Central memory CD8-positive, alpha-beta T cell (primary cell): ENCODE results near the gene OGA.

ENCODE experiments used
- ATAC-seq: fragments of 150-1000 bp; cut with Tn5 transposase; replicated peaks from 2 replicates; pipeline ENCODE4 v1.10.0; 2022; ENCODE audit warnings: mild to moderate bottlenecking, moderate FRiP score, moderate number of reproducible peaks; ENCODE audit not compliant: poor library complexity, severe bottlenecking; ENCODE audit errors: extremely low read depth
- DNase-seq, 2 donors: peaks; one replicate each; pipeline ENCODE4 v3.0.0; 2021; ENCODE audit warnings: low spot score in 2 of 2
- H3K27ac Mint-ChIP-seq: one replicate; pipeline ENCODE4 v1.8.0; 2022; ENCODE audit warnings: low read depth, mild to moderate bottlenecking, moderate library complexity, mixed read lengths
- H3K27me3 Mint-ChIP-seq: one replicate; pipeline ENCODE4 v1.8.0; 2022; ENCODE audit warnings: mixed read lengths
- H3K36me3 Mint-ChIP-seq: one replicate; pipeline ENCODE4 v1.8.0; 2022; ENCODE audit warnings: mild to moderate bottlenecking, moderate library complexity, mixed read lengths; ENCODE audit not compliant: insufficient read depth
- H3K4me1 Mint-ChIP-seq: one replicate; pipeline ENCODE4 v1.8.0; 2022; ENCODE audit warnings: mixed read lengths
- H3K4me3 Mint-ChIP-seq: one replicate; pipeline ENCODE4 v1.8.0; 2022; ENCODE audit warnings: mild to moderate bottlenecking, moderate library complexity, mixed read lengths
- H3K9me3 Mint-ChIP-seq: one replicate; pipeline ENCODE4 v1.8.0; 2022; ENCODE audit warnings: mixed read lengths

OGA gene

GRCh38 chr10:101782811-101783735, 35.2 kb downstream of the OGA start, which contains the start of gene NPM3:
Gene NPM3 (minus strand): TSS chr10:101783446. CDS start chr10:101783390, 56 bp downstream.
- Mint-ChIP-seq H3K9me3 (no peaks in the 10 kb centered on the region), H3K27me3 (peaks cover 14% of the 10 kb centered on the region), H3K36me3 (peaks cover 39% of the 10 kb centered on the region), H3K27ac (peak within 1 kb of the TSS; percentile 96), H3K4me1 (peaks cover 57% of the 10 kb centered on the region), H3K4me3 (peak within 1 kb of the TSS; percentile 99)
- ATAC-seq (peak; percentile 74), DNase-seq (peak; percentile 54 to 58)

GRCh38 chr10:101781984-101782810, 36.0 kb downstream of the OGA start:
- Mint-ChIP-seq H3K9me3 (no peaks in the 10 kb centered on the region), H3K27ac (peak overlapping the region; percentile 96), H3K4me1 (peaks cover 51% of the 10 kb centered on the region), H3K27me3 (peaks cover 23% of the 10 kb centered on the region), H3K4me3 (peak overlapping the region; percentile 99), H3K36me3 (peaks cover 30% of the 10 kb centered on the region)
- no peak for DNase-seq
- ATAC-seq: no peak

GRCh38 chr10:101781655-101781983, 36.6 kb downstream of the OGA start:
- Mint-ChIP-seq H3K4me1 (peaks cover 54% of the 10 kb centered on the region), H3K36me3 (peaks cover 24% of the 10 kb centered on the region), H3K27ac (no peak overlapping the region), H3K9me3 (no peaks in the 10 kb centered on the region), H3K27me3 (peaks cover 28% of the 10 kb centered on the region), H3K4me3 (peak overlapping the region; percentile 99)
- DNase-seq (no peak), ATAC-seq (no peak)

- Mint-ChIP-seq H3K27me3 (peaks cover 31% of the 10 kb centered on the region), H3K4me3 (peak overlapping the region; percentile 99), H3K36me3 (peaks cover 19% of the 10 kb centered on the region), H3K27ac (no peak overlapping the region), H3K4me1 (peaks cover 53% of the 10 kb centered on the region), H3K9me3 (no peaks in the 10 kb centered on the region)
- DNase-seq (peak; percentile 52 to 61), ATAC-seq (peak; percentile 50)
Observed at GRCh38 chr10:101780818-101781654, 37.2 kb downstream of the OGA start.

- Mint-ChIP-seq H3K27me3 (peaks cover 31% of the 10 kb centered on the region), H3K9me3 (no peaks in the 10 kb centered on the region), H3K27ac (no peak overlapping the region), H3K4me1 (peaks cover 48% of the 10 kb centered on the region), H3K4me3 (peak overlapping the region; percentile 70), H3K36me3 (peaks cover 13% of the 10 kb centered on the region)
- DNase-seq: no peak
- ATAC-seq: no peak
Observed at GRCh38 chr10:101780187-101780817, 37.9 kb downstream of the OGA start.

GRCh38 chr10:101779544-101780186, 38.6 kb downstream of the OGA start:
- Mint-ChIP-seq H3K36me3 (peaks cover 10% of the 10 kb centered on the region), H3K27me3 (peaks cover 38% of the 10 kb centered on the region), H3K27ac (no peak overlapping the region), H3K9me3 (no peaks in the 10 kb centered on the region), H3K4me1 (peaks cover 44% of the 10 kb centered on the region), H3K4me3 (peak overlapping the region; percentile 70)
- ATAC-seq: peak; percentile 59
- peak; percentile 67 to 84 for DNase-seq

- DNase-seq (no peak), ATAC-seq (no peak)
- Mint-ChIP-seq H3K4me3 (peak overlapping the region; percentile 70), H3K27me3 (peaks cover 45% of the 10 kb centered on the region), H3K36me3 (peaks cover 5% of the 10 kb centered on the region), H3K9me3 (no peaks in the 10 kb centered on the region), H3K27ac (no peak overlapping the region), H3K4me1 (peaks cover 40% of the 10 kb centered on the region)
Observed at GRCh38 chr10:101778781-101779543, 39.3 kb downstream of the OGA start.

GRCh38 chr10:101778151-101778780, 40.0 kb downstream of the OGA start:
- H3K4me1 Mint-ChIP-seq: peaks cover 36% of the 10 kb centered on the region

GRCh38 chr10:101777619-101778145, 40.6 kb downstream of the OGA start:
- Mint-ChIP-seq H3K4me1 (peaks cover 30% of the 10 kb centered on the region), H3K9me3 (no peaks in the 10 kb centered on the region), H3K4me3 (peak overlapping the region; percentile 71), H3K36me3 (peaks cover 2% of the 10 kb centered on the region), H3K27ac (no peak overlapping the region), H3K27me3 (peaks cover 57% of the 10 kb centered on the region)
- no peak for ATAC-seq
- DNase-seq: no peak

More at GRCh38 chr10:101778151-101778780, 40.0 kb downstream of the OGA start:
- no peak overlapping the region for H3K27ac Mint-ChIP-seq
- peak overlapping the region; percentile 70 for H3K4me3 Mint-ChIP-seq
- ATAC-seq: no peak
- no peak for DNase-seq
- H3K9me3 Mint-ChIP-seq: no peaks in the 10 kb centered on the region
- peaks cover 4% of the 10 kb centered on the region for H3K36me3 Mint-ChIP-seq
- peaks cover 52% of the 10 kb centered on the region for H3K27me3 Mint-ChIP-seq

GRCh38 chr10:101776161-101776817, 42.0 kb downstream of the OGA start:
- no peaks in the 10 kb centered on the region for H3K9me3 Mint-ChIP-seq
- peak overlapping the region; percentile 71 for H3K4me3 Mint-ChIP-seq
- H3K4me1 Mint-ChIP-seq: peaks cover 19% of the 10 kb centered on the region
- H3K27ac Mint-ChIP-seq: no peak overlapping the region
- peaks cover 71% of the 10 kb centered on the region for H3K27me3 Mint-ChIP-seq
- DNase-seq: no peak
- no peak for ATAC-seq
- H3K36me3 Mint-ChIP-seq: peaks cover 2% of the 10 kb centered on the region
